ENCODE measurements around the gene CMC2.

CMC2 gene

GRCh38 chr16:81006813-81007695 lies at the start of gene CMC2, which contains the start of gene CENPN:
CMC2 (minus strand) TSS chr16:81006885; CDS start chr16:80997394, 9,491 bp downstream.
CENPN (plus strand) TSS chr16:81007214; CDS start chr16:81011940, 4,726 bp downstream.
- peak; percentile 95 for DNase-seq

DNA sequence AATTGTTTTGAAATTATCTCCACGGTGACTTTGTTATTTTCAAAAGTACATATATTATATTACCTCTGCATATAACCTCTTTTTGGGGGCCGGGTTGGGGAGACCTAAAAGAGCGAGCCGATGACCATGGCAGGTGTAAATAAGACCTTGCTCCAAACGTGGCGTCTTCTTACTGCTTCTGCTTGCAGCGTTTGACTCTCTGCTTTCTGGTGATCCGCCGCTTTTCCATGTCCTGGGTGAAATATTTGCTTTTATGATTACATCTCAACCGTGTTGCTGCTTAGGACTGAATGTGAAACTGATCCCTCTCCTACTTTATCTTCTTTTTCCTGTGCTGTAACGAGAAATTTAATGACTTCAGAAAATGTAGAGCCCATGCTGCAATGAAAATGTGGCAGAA lies 47.1 kb upstream of the CMC2 start:
- DNase-seq, result no peak

GRCh38 chr16:81042821-81043220 lies 36.1 kb upstream of the CMC2 start:
- DNase-seq, result no peak

DNA sequence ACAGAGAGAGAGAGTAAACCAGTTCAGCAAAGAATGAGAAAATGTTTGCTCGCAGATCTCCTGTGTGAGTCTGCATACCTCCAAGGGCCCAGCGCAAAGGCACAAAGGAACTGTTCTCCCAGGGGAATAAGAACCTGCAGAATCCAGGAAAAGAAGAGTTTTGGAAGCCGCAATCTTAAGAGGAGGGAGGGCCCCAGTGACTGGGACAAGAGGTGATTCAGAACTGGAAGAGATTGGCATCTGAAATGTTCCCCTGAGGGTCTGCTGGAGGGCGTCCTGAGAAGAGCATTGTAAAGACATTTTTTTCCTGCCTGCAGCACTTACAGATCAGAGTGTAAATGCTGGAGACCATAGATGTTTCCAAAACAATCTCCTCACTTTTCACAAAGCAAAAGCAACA lies 35.0 kb upstream of the CMC2 start:
- no peak for DNase-seq

DNA sequence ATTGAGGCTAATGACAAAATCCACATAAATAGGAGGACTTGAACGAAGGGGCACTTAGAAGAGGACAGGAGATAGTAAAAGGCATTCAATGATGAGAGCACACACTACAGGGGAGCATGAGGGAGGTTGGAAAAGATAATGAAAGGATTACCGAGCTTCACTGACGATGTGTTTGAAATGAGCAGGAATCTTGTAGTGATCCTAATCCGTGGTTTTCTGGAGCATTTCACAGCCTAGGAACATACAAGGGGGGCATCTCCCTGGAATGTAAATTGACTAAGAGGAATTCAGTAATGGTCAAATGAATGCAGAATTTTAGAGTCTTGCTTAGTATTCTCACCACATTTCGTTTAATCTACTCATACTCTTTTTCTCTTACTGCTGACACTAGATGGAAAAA lies 34.2 kb upstream of the CMC2 start:
- no peak for DNase-seq

DNA sequence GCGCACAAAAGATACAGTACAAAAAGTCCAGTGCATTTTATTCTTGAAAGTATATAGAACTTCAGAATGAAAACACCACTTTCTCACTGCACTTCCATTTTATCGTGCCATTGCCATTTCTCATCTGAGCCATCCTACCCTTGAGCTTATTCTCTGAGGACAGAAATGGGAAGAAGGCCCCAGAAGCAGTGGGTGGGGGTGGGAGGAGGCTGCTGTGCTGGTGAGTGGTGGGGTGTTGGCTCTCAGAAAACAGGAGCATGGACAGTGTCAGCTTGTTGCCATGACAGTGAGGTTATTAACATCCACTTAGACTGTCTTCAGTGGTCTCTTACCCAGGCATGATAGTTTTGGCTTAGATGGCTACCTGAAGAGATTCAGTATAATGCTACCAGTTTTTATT lies 33.4 kb upstream of the CMC2 start:
- DNase-seq, result no peak

- no peak for DNase-seq
These were observed 30.2 kb upstream of the CMC2 start for GRCh38 chr16:81036751-81037350.

DNA sequence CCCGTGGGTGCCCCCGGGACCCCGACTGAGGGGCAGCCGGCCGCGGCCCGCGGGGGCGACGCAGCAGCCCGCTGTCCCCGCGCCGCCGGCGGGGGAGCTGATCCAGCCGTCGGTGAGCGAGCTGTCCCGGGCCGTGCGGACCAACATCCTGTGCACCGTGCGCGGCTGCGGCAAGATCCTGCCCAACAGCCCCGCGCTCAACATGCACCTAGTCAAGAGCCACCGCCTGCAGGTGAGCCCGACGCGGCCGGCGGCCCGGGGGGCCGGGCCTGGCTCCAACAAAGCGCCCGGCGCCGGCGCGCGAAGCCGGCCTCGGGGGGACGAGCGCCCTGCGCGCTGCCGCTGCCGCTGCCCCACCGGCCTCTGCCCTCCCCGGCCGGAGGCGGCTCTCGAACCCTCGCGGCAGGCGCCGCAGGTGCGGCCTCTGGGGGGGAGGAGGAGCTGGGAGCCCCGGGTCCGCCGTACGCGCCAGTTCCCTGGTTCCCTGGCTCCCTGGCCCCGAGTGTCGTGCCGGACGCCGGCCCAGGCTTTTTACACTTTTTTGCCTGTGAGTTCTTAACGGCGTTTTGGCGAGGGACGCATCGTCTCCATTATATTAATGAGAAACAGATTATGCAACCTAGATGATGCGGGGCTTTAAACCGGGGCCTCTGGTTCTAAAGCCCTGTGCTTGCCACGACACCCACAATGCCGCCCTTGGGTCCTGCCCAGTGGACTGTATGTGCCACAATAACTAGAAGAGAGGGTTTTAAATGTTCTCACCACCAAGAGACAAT lies 29.5 kb upstream of the CMC2 start:
- no peak for DNase-seq

- peak; percentile 80 for DNase-seq
These were observed 28.8 kb upstream of the CMC2 start, which contains the start of gene ATMIN for GRCh38 chr16:81035398-81035974. ATMIN (plus strand) TSS chr16:81035842; CDS start chr16:81035871, 29 bp downstream.

- no peak for DNase-seq
These were observed 23.4 kb upstream of the CMC2 start for GRCh38 chr16:81029930-81030604.

- no peak for DNase-seq
These were observed 19.7 kb upstream of the CMC2 start for GRCh38 chr16:81026429-81026828.

- no peak for DNase-seq
These were observed 11.8 kb upstream of the CMC2 start for GRCh38 chr16:81018496-81018895.

DNA sequence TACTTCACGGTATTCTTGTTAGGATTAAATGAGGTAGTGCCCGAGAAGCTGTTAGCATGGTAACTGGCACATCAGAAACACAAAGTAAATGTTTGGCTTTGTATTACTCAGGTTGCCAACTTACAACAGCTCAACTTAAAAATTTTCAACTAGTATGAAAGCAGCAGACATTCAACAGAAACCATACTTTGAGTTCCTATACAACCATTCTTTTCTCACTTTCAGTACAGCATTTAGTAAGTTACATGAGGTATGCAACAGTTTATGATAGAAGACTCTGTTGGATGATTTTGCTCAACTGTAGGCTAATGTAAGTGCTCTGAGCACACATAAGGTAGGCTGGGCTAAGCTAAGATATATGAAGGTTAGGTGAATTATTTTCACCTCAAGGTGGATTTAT lies 8.0 kb upstream of the CMC2 start:
- DNase-seq, result no peak

- DNase-seq, result no peak
These were observed 6.3 kb upstream of the CMC2 start for GRCh38 chr16:81012974-81013373.

GRCh38 chr16:81008505-81008789 lies 1.8 kb upstream of the CMC2 start:
- DNase-seq, result no peak

DNA sequence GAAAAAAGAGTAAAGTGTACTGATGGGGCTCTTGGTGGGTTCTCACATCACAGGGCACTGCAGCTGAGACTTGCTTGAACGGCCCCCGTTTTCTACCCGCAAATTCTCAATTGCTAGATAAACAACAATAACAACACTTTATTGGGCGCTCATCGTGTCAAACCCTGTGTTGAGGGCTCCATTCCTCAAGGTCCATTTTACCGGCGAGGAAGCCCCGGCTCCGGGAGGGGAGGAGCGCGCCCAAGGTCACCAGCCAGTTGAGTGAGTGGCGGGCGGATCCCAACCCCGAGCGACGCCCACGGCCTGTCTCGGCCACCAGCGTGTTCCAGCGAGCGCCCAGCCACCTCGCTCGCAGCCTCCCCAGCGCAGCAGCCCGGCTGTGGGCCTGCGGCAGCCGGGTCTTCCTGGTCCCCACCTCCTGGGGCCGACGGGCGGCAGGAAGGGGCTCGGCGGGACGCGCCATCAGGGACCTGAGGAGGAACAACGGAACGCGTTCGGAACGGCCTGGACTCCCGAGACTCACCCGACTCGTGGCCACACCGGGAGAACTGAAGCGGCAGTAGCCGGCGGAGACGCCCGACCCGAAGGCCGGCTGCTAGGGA lies 373 bp downstream of the CMC2 start:
- peak; percentile 41 for DNase-seq

DNA sequence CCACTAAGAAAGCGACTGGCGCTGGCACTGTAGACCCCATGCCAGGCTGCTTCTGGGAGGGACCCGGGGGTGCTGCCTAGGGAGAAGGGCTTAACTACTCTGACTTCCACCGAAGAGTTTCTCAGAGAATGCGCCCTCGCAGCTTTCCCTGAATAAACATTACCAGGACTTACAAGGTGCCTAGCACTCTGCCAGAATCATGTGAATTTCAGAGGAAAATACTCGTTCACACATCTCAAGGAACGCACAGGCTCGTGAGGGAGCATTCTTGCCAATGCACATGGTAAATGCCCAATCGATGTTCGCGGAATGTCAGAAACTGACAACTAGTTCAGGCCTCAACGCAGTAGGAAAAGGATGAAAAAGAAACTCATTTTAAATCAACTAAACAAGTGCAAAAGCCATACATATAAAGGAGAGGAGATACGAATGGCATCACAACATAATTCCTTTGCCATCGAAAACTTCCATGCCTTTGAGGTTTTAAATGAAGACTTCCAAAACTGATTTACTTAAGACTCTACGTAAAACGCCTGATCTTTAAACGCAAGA lies 999 bp downstream of the CMC2 start:
- DNase-seq, result no peak

- peak; percentile 74 for DNase-seq
These were observed 1.9 kb downstream of the CMC2 start for GRCh38 chr16:81004646-81005353.

- DNase-seq, result no peak
These were observed 2.9 kb downstream of the CMC2 start for GRCh38 chr16:81003610-81004460.

DNA sequence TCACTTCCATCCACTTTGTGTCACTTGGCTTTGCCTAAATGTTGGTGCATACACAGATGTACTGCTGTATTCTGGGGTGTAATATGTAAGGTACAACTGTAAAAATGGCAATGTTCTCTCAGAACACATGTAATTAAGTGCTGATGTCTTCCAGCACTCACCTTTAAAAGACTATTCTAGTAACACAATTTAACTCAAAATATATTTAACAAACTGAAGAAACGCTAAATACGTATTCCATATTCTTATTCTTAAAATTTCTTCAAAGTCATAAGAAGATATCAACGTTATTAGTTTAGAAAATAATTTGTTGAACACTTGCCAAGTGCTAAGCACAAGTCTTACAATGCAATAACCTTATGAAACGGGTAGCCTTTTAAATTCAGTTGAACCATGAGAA lies 3.6 kb downstream of the CMC2 start:
- no peak for DNase-seq

Data from kidney glomerular epithelial cell (primary cell).